Measurements from ENCODE around the gene PCSK1N. TPM values are rescaled to one million over a fixed set of nuclear protein-coding genes. Genes with fewer than 3 reads are reported as not detected.

Gene PCSK1N
- total RNA-seq, 3 donors from 2014 or later: 11.1 to 19.7 (median 13.8) TPM

GRCh38 chrX:48831136-48831908 is 4.1 kb downstream of the PCSK1N start:
- TF ChIP-seq CTCF (IDR thresholded peaks at IDR 0.05): no peak
- DNase-seq: no peak

GRCh38 chrX:48829016-48829735 is 6.2 kb downstream of the PCSK1N start:
- DNase-seq (no peak), ATAC-seq (no peak)
- Histone ChIP-seq H3K36me3 (ENCODE audit: low read depth) (no peaks in the 10 kb centered on the region), H3K9me3 (no peaks in the 10 kb centered on the region), H3K4me3 (no peak overlapping the region), H3K4me1 (ENCODE audit: low read depth) (no peaks in the 10 kb centered on the region)
- intact Hi-C loops (cut with DNase I, micrococcal nuclease): no loop called here
- TF ChIP-seq CTCF (IDR thresholded peaks at IDR 0.05): no peak

More at GRCh38 chrX:48831136-48831908, 4.1 kb downstream of the PCSK1N start:
- intact Hi-C loops (cut with DNase I, micrococcal nuclease): no loop called here
- no peaks in the 10 kb centered on the region for H3K36me3 ChIP-seq (ENCODE audit: low read depth)
- H3K9me3 ChIP-seq: no peaks in the 10 kb centered on the region
- no peaks in the 10 kb centered on the region for H3K4me1 ChIP-seq (ENCODE audit: low read depth)
- no peak for ATAC-seq
- H3K4me3 ChIP-seq: no peak overlapping the region

- ATAC-seq (no peak), DNase-seq (no peak)
- intact Hi-C loops (cut with DNase I, micrococcal nuclease): no loop called here
- Histone ChIP-seq H3K36me3 (ENCODE audit: low read depth) (no peaks in the 10 kb centered on the region), H3K9me3 (no peaks in the 10 kb centered on the region), H3K4me1 (ENCODE audit: low read depth) (no peaks in the 10 kb centered on the region), H3K4me3 (no peak overlapping the region)
- no peak for TF ChIP-seq CTCF (IDR thresholded peaks at IDR 0.05)
These were observed 7.8 kb downstream of the PCSK1N start for GRCh38 chrX:48827654-48827968.

GRCh38 chrX:48826876-48827653 is 8.3 kb downstream of the PCSK1N start:
- Histone ChIP-seq H3K36me3 (ENCODE audit: low read depth) (no peaks in the 10 kb centered on the region), H3K4me3 (no peak overlapping the region), H3K4me1 (ENCODE audit: low read depth) (no peaks in the 10 kb centered on the region), H3K9me3 (no peaks in the 10 kb centered on the region)
- intact Hi-C loops (cut with DNase I, micrococcal nuclease): no loop called here
- DNase-seq (no peak), ATAC-seq (no peak)
- no peak for TF ChIP-seq CTCF (IDR thresholded peaks at IDR 0.05)

- intact Hi-C loops (cut with DNase I, micrococcal nuclease): no loop called here
- H3K9me3 ChIP-seq: no peaks in the 10 kb centered on the region
- no peaks in the 10 kb centered on the region for H3K4me1 ChIP-seq (ENCODE audit: low read depth)
- no peaks in the 10 kb centered on the region for H3K36me3 ChIP-seq (ENCODE audit: low read depth)
- ATAC-seq (no peak), DNase-seq (no peak)
- H3K4me3 ChIP-seq: no peak within 1 kb of the TSS
- TF ChIP-seq CTCF (IDR thresholded peaks at IDR 0.05): no peak
These were observed 9.1 kb downstream of the PCSK1N start, which contains the start of gene ERAS for GRCh38 chrX:48826135-48826875. TSS of gene ERAS (plus strand) at chrX:48826513. CDS start at chrX:48829124, 2,611 bp downstream.

All from mucosa of descending colon (tissue), 3 donors.